GM19452 (cell line): Measurements from ENCODE around the gene C2CD5.
A peak's percentile ranks its signal among the peaks of the same experiment; 100 is the strongest.

Source experiments
- ATAC-seq: cut with Tn5 transposase; IDR thresholded peaks from one replicate; pipeline ENCODE4 v1.9.1; 2021; ENCODE audit not compliant: unreplicated experiment

The C2CD5 gene

DNA sequence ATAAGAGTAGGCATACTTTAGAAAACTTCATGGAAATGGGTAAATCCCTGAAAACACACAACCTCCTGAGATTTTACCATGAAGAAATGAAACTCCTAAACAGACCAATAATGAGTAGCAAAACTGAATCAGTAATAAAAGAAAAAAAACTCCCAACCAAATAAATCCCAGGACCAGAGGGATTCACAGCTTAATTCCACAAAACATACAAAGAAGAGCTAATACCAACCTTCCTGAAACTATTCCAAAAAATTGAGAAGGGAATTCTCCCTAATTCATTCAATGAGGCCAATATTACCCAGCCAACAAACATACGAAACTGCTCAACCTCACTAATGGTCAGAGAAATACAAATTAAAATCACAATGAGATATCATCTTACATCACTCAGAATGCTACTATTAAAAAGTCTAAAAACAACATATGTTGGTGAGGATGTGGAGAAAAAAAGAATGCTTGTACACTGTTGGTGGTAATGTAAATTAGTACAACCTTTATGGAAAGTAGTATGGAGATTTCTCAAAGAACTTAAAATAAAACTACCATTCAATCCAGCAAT is 112.6 kb downstream of the C2CD5 start:
- ATAC-seq, result peak; percentile 93

DNA sequence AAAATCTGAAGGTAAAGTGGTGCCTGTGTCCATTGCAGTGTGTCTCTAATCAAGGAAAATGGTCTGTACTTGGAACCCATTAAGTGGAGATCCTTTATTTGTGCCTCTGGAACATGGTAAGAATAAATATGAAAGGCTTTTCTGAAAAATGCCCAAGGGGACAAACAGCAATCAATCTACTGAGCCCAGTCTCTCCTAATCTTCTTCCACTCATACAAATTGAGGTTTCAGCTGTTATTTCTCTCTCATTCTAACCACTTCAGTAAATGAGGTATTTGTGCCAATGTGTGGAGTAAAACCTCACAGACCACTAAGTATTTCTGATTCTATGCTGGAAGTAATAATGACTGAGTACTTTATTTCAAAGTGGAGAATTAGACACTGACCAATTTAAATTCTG is 127.5 kb downstream of the C2CD5 start:
- ATAC-seq, result no peak

DNA sequence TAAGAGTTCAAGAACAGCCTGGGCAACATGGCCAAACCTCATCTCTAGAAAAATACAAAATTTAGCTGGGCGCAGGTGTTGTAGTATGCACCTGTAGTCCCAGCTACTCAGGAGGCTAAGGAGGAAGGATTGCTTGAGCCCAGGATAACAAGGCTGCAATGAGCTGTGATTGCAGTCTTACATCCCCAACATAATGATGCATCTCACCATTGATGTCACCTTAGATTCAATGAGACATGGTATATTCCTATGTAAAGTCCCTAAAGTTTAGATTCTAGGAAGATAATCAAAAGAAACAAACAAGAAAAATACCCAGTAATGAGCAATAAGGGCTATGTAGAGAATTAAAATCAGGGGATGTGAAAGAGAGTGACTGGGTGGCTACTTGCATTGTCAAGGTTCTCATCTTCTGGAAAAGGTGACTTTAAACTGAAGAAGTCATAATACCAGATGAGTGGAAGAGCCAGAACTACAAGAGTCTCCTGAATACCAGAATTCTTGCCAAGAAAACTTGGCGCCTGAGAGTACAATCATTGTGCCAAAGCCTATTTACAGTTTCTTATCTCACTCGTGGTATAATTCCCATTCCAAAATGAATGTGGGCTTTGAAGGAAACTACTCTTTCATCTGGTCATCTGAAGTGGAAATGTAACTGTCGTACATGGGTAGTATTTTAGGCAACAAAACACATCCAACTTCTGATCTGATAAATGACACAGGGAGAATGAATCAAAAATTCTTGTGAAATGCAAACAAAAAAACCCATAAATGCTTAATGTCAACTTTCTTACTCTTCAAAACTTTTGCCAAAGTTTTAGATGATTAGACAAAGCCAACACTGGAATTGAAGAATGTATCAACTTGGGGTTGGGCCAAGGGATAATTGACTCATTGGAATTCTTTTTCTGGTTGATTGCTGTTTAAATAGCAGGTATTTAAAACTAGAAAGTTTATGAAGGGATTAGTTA is 128.7 kb downstream of the C2CD5 start:
- ATAC-seq, result no peak

DNA sequence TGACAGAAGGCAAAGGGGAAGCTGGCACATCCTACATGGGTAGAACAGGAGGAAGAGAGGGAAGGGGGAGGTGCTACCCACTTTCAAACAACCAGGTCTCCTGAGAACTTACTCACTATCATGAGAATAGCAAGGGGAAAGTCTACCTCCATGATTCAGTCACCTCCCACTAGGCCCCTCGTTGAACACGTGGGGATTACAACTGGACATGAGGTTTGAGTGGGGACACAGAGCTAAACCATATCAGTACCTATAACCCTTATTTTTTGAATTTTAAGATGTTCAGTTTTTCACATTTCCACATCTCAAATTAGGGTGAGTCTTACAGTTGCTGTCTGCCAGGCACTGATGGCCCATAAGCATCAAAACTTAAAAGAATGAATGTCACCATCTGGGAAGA is 129.6 kb downstream of the C2CD5 start:
- no peak for ATAC-seq

DNA sequence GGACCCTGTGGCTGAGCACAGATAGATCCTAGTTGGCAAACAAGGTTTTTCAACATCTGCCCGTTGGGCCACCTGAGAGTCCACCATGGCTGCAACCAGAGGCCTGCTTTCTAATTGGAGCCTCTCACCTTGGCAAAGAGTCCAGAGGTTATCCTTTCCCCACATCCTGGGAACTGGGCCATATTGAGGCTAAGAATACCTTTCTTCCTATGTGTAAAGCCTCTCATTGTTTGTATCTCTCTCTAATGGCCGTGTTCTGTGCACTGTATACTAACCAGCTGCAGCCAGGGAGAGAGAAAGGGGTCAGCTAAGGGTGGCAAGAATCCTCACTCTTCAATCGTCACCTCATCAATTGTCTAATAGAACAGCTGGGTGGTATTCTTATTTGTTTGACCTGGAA is 130.8 kb downstream of the C2CD5 start:
- ATAC-seq, result no peak

DNA sequence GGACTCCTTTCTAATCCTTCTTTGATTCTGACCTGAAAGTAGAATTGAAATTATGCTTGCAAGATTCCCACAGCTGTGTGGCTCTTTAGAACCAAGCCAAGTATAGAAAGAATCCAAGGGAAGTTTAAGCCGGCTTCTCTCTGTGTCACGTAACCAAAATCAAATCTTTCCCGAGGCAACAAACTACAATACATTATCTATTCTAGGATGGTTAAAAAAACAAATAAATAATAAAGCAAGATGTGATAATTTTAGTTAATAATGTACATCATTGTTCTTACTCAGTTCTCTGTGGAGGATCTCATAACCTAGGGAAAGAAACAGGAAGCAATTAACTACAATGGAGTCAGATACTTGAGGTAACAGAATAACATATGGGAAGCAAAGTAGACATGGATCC is 131.8 kb downstream of the C2CD5 start:
- ATAC-seq, result no peak

DNA sequence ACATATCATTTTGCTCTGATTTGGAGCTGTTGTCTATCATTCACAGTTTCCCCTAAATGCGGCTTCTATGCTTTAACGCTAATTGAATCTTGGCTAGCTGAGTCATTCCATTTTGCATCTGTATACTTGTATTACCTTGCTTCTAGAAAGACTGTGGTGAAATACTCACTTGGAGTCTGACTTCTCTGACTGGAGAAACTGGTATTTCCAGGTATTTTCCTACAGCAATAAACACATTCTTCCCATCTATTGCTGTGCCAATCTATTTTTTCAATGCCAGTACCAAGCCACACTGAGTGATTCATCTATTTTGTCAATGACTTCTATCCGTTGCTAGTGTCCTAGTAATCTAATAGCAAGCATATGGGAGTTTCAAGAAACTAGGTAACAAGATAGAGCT is 133.9 kb downstream of the C2CD5 start:
- ATAC-seq, result no peak

DNA sequence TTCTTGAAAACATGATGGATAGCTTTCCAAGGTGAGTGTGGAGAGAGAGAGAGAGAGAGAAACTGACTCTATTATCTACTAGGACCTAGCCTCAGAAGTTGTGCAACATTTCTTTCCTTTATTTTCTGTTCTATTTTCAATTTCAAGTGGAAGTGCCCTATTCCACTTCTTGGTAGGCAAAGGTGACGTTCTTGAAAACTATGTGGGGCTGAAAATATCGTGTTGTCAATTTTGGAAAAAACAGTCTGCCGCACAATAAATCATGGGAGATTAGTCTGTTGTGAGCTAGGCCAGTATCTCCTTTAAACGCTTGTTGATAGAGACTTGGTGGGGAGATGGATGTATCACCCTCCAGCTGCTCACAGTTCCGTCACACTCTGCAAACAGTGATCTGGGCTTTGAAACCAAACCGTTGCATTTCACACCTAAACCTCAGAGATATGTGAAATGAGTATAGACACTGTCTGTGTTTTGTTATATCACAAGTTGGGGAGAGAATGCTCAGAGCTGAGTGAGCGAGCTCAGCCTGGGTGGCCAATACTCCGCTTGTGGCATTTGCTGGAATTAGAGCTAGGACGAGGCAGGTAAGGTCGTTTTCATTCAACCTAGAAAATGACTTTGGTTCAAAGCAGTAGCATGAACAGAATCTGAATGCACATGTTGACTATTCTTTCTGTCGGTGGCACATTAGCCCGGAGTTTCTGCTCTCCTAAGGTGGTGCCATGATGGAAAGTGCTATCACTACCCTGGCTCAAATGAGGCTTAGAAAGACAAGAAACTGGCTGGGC is 134.8 kb downstream of the C2CD5 start:
- peak; percentile 98 for ATAC-seq

DNA sequence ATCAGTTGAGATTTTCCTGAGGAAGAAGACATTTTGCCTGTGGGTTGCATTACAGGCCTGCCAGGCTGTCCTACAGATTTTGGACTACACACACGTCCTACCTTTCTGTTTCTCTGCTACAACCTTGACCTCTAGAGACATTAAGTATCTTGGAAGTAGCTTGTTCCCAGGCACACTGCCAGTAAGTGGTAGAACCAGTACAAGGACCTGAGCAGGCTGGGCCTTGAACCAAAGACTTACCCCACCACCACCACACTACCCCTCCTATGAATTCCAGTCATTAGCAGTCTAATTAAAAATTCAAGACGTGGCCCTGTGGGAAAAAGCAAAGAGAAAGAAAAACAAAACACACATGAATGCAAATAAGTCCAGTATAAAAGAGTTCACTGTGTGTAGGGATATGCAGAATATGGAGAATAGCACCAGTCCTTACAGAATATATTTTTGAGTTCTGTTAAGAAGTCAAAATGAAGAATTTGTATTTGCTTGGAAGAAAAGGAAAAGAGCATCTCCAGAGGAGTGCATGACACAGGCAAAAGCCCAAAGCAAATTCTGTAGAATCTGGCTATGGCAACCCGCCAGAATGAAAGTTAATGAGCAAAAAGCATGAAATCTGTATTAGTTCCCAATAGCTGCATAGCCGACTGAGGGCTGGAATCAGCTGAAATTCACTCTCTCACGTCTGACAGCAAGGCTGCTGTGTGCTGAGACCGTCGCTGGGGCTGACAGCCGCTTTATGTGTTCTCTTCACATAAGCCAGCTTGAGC is 135.5 kb downstream of the C2CD5 start:
- no peak for ATAC-seq

DNA sequence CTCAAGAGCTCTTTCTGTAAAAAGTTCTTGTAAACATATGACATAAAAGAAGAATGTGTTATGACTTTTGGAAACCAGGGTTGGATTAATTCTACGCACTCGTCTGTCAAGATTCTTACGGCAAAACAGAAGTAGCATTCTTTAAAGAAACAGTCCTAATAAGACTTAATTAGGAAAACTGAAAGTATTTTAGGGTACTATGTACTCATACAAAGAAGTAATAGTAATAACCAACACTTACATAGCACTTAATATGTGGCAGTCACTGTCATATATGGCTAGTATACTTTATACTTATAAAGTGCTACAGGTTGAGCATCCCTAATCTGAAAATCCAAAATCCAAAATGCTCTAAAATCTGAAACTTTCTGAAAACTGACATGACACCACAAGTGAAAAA is 136.9 kb downstream of the C2CD5 start:
- no peak for ATAC-seq

DNA sequence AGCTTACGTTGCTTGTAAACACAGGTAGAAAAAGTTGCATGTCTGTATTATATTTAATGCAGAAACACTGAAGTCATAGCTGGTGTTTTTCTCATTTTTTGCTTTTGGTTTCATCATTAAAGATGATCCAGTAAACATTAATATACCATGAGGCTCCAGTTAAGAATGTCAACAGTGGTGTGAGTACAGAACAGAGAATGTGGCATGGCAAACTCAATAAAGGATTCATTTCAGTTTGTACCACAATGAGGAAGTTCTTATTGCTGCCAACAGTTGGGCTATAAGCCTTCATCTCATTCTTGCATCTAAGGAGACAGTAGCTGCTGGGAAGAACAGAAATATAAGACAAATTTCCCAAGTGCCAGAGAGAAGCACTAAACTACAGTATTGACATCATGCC is 137.7 kb downstream of the C2CD5 start:
- ATAC-seq, result peak; percentile 40

DNA sequence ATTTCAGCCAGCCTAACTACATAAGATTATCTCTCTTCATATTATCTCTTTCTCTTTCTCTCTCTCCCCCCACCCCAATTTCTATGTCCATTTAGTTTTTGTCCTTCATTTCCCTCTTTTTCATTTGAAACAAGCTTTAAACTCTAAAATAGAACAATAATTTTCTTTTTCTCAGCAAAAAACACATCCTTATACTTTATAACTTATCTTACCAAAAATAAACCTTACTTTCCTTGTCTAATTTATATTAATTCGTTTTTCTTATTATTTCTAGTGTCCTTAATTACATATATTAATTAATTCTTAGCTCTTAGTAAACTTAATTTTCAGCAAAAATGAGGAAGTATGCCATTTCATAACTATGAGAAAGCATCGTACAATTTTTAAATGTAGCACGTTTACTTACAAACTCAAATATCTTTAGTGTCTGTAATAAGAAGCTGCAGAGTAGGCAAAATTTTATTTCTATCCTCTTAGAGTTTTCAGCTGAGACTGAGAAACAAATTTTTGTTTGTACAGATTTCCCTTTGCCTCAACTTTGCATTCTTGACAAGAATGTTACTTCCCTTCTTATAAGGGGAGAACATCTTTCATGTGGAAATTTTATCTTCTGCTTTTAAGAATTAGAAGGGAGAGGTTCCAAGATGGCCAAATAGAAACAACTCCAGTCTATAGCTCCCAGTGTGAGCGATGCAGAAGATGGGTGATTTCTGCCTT is 144.7 kb downstream of the C2CD5 start:
- no peak for ATAC-seq
